ENCODE data around the gene ST6GAL2.

ST6GAL2 gene

GRCh38 chr2:106798826-106799552 is 87.0 kb downstream of the ST6GAL2 start:
- Histone ChIP-seq H3K27ac (replicated peaks) (no peak overlapping the region), H3K27me3 (ENCODE audit: insufficient read depth, poor library complexity, severe bottlenecking) (no peaks in the 10 kb centered on the region), H3K4me3 (replicated peaks; ENCODE audit: insufficient read depth, low read length) (no peak overlapping the region)
- no peak for DNase-seq (ENCODE audit: low read depth in 1 of 2, low spot score in 1 of 2)
- TF ChIP-seq CTCF (IDR thresholded peaks at IDR 0.05; ENCODE audit: insufficient read depth, low read length) (no peak), SPI1 (IDR thresholded peaks at IDR 0.05; ENCODE audit: borderline replicate concordance, low read depth) (no peak), POLR2AphosphoS5 (IDR thresholded peaks at IDR 0.05; ENCODE audit: low read depth) (no peak), GABPA (IDR thresholded peaks at IDR 0.05; ENCODE audit: low read depth) (no peak)
- TF ChIP-seq, protein P1, sequence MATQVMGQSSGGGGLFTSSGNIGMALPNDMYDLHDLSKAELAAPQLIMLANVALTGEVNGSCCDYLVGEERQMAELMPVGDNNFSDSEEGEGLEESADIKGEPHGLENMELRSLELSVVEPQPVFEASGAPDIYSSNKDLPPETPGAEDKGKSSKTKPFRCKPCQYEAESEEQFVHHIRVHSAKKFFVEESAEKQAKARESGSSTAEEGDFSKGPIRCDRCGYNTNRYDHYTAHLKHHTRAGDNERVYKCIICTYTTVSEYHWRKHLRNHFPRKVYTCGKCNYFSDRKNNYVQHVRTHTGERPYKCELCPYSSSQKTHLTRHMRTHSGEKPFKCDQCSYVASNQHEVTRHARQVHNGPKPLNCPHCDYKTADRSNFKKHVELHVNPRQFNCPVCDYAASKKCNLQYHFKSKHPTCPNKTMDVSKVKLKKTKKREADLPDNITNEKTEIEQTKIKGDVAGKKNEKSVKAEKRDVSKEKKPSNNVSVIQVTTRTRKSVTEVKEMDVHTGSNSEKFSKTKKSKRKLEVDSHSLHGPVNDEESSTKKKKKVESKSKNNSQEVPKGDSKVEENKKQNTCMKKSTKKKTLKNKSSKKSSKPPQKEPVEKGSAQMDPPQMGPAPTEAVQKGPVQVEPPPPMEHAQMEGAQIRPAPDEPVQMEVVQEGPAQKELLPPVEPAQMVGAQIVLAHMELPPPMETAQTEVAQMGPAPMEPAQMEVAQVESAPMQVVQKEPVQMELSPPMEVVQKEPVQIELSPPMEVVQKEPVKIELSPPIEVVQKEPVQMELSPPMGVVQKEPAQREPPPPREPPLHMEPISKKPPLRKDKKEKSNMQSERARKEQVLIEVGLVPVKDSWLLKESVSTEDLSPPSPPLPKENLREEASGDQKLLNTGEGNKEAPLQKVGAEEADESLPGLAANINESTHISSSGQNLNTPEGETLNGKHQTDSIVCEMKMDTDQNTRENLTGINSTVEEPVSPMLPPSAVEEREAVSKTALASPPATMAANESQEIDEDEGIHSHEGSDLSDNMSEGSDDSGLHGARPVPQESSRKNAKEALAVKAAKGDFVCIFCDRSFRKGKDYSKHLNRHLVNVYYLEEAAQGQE (IDR thresholded peaks at IDR 0.05; ENCODE audit: insufficient replicate concordance, low read depth) = no peak

- H3K4me3 ChIP-seq (replicated peaks; ENCODE audit: insufficient read depth, low read length) = no peak overlapping the region
- no peaks in the 10 kb centered on the region for H3K27me3 ChIP-seq (ENCODE audit: insufficient read depth, poor library complexity, severe bottlenecking)
- H3K27ac ChIP-seq (replicated peaks) = no peak overlapping the region
- DNase-seq (ENCODE audit: low read depth in 1 of 2, low spot score in 1 of 2) = no peak
- TF ChIP-seq SPI1 (IDR thresholded peaks at IDR 0.05; ENCODE audit: borderline replicate concordance, low read depth) (no peak), GABPA (IDR thresholded peaks at IDR 0.05; ENCODE audit: low read depth) (no peak)
Observed at GRCh38 chr2:106797494-106797893, 88.5 kb downstream of the ST6GAL2 start.

GRCh38 chr2:106792671-106793070 is 93.3 kb downstream of the ST6GAL2 start:
- no peak overlapping the region for H3K4me3 ChIP-seq (replicated peaks; ENCODE audit: insufficient read depth, low read length)
- no peaks in the 10 kb centered on the region for H3K27me3 ChIP-seq (ENCODE audit: insufficient read depth, poor library complexity, severe bottlenecking)
- H3K27ac ChIP-seq (replicated peaks) = no peak overlapping the region
- no peak for DNase-seq (ENCODE audit: low read depth in 1 of 2, low spot score in 1 of 2)
- TF ChIP-seq SPI1 (IDR thresholded peaks at IDR 0.05; ENCODE audit: borderline replicate concordance, low read depth) (no peak), POLR2AphosphoS5 (IDR thresholded peaks at IDR 0.05; ENCODE audit: low read depth) (no peak), CTCF (IDR thresholded peaks at IDR 0.05; ENCODE audit: insufficient read depth, low read length) (no peak), GABPA (IDR thresholded peaks at IDR 0.05; ENCODE audit: low read depth) (no peak)
- TF ChIP-seq, protein P1 (IDR thresholded peaks at IDR 0.05; ENCODE audit: insufficient replicate concordance, low read depth) = no peak

DNA sequence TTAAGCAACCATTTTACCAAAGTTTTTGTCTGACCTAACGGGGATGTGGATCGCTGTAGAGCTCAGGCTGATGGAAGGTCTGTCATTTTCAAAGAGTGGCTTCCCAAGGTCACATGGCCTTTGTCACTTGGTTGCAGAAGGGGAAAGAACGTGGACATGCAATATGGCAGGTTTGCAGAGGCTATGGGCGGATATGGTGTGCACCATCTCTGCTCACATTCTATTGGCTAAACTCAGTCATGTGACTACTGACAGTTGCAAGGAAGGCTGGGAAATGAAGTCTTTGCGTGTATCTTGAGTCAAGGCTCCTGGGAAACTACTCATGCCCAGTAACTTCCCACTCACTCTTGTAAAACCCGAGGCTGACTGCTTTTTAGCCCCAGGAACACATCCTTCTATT is 96.8 kb downstream of the ST6GAL2 start:
- peak in 1 of 2 experiments; percentile 17 for DNase-seq (ENCODE audit: low read depth in 1 of 2, low spot score in 1 of 2)
- no peak for TF ChIP-seq CTCF (IDR thresholded peaks at IDR 0.05; ENCODE audit: insufficient read depth, low read length)
- Histone ChIP-seq H3K27me3 (ENCODE audit: insufficient read depth, poor library complexity, severe bottlenecking) (no peaks in the 10 kb centered on the region), H3K4me3 (replicated peaks; ENCODE audit: insufficient read depth, low read length) (no peak overlapping the region), H3K27ac (replicated peaks) (no peak overlapping the region)
